Mesenchymal stem cell (in vitro differentiated cells and primary cell): ENCODE measurements around the gene GALNT2.

Source experiments
- DNase-seq: peaks from one replicate; pipeline ENCODE4 v3.0.0-alpha.2; 2013
- H2AFZ ChIP-seq: one replicate; pipeline ENCODE4 v1.6.1; 2013; ENCODE audit warnings: low read depth, mild to moderate bottlenecking, control low read depth, inconsistent platforms, low read length, moderate library complexity
- H2AK5ac ChIP-seq: 2 replicates; pipeline ENCODE4 v1.6.1; 2013; ENCODE audit warnings: low read length, moderate library complexity, mild to moderate bottlenecking, inconsistent platforms; ENCODE audit not compliant: severe bottlenecking
- H2BK120ac ChIP-seq: one replicate; pipeline ENCODE4 v1.6.1; 2013; ENCODE audit warnings: low read depth, mild to moderate bottlenecking, inconsistent platforms, low read length, moderate library complexity
- H2BK12ac ChIP-seq, 2 experiments: one replicate each; pipeline ENCODE4 v1.6.1; 2013; ENCODE audit warnings: inconsistent platforms in 2 of 2, low read length in 2 of 2, mild to moderate bottlenecking in 2 of 2, moderate library complexity in 2 of 2, control low read depth in 1 of 2
- H2BK15ac ChIP-seq: one replicate; pipeline ENCODE4 v1.6.1; 2013; ENCODE audit warnings: mild to moderate bottlenecking, low read depth, inconsistent platforms; ENCODE audit not compliant: poor library complexity, severe bottlenecking
- H2BK5ac ChIP-seq: 2 replicates; pipeline ENCODE4 v1.6.1; 2013; ENCODE audit warnings: low read depth, mild to moderate bottlenecking, low read length, control low read depth, inconsistent platforms; ENCODE audit not compliant: poor library complexity, severe bottlenecking
- H3K14ac ChIP-seq, 2 experiments: one replicate each; pipeline ENCODE4 v1.6.1; 2013; ENCODE audit warnings: inconsistent platforms in 2 of 2, low read length in 2 of 2, control low read depth in 1 of 2, mild to moderate bottlenecking in 1 of 2, moderate library complexity in 1 of 2
- H3K18ac ChIP-seq, 2 experiments: one replicate each; pipeline ENCODE4 v1.6.1; 2013; ENCODE audit warnings: inconsistent platforms in 2 of 2, low read length in 2 of 2, control low read depth in 1 of 2, low read depth in 1 of 2, mild to moderate bottlenecking in 1 of 2
- H3K23ac ChIP-seq, 2 experiments: one replicate each; pipeline ENCODE4 v1.6.1; 2013; ENCODE audit warnings: inconsistent platforms in 2 of 2, low read length in 2 of 2, mild to moderate bottlenecking in 2 of 2, moderate library complexity in 2 of 2, control low read depth in 1 of 2
- H3K27ac ChIP-seq: 2 replicates; pipeline ENCODE4 v1.5.1; 2013; ENCODE audit warnings: mild to moderate bottlenecking, moderate library complexity, low read length, control low read depth, inconsistent platforms; ENCODE audit not compliant: poor library complexity, severe bottlenecking
- H3K27me3 ChIP-seq, 2 experiments: 2 replicates each; pipeline versions ENCODE4 v1.6.1 to v1.7.0; 2013; ENCODE audit warnings: low read length in 2 of 2, mild to moderate bottlenecking in 2 of 2, moderate library complexity in 2 of 2, control low read depth in 1 of 2, inconsistent platforms in 1 of 2; ENCODE audit not compliant: control insufficient read depth in 1 of 2, insufficient read depth in 1 of 2
- H3K36me3 ChIP-seq, 2 experiments: 2 replicates each; pipeline versions ENCODE4 v1.6.1 to v1.7.0; 2013; ENCODE audit warnings: low read length in 2 of 2, control low read depth in 1 of 2, inconsistent platforms in 1 of 2, low read depth in 1 of 2, mild to moderate bottlenecking in 1 of 2; ENCODE audit not compliant: insufficient read depth in 2 of 2, control insufficient read depth in 1 of 2
- H3K4ac ChIP-seq, 2 experiments: one replicate each; pipeline ENCODE4 v1.6.1; 2013; ENCODE audit warnings: inconsistent platforms in 2 of 2, low read length in 2 of 2, mild to moderate bottlenecking in 2 of 2, moderate library complexity in 2 of 2, control low read depth in 1 of 2, low read depth in 1 of 2
- H3K4me1 ChIP-seq: 2 replicates; pipeline ENCODE4 v1.6.1; 2013; ENCODE audit warnings: low read depth, low read length, control low read depth; ENCODE audit not compliant: control insufficient read depth, insufficient read depth
- H3K4me2 ChIP-seq: 2 replicates; pipeline ENCODE4 v1.6.1; 2013; ENCODE audit warnings: low read length, mild to moderate bottlenecking, inconsistent platforms; ENCODE audit not compliant: poor library complexity, severe bottlenecking
- H3K4me3 ChIP-seq, 2 experiments: 2 replicates each; pipeline versions ENCODE4 v1.5.1 to v1.7.0; 2013; ENCODE audit warnings: low read length in 2 of 2, mild to moderate bottlenecking in 2 of 2, control low read depth in 1 of 2, low read depth in 1 of 2; ENCODE audit not compliant: insufficient read depth in 1 of 2
- H3K79me1 ChIP-seq: replicated peaks from 2 replicates; pipeline ENCODE4 v1.6.1; 2013; ENCODE audit warnings: mild to moderate bottlenecking, control low read depth, low read length, inconsistent platforms; ENCODE audit not compliant: poor library complexity, severe bottlenecking
- H3K9ac ChIP-seq: 2 replicates; pipeline ENCODE4 v1.7.0; 2013; ENCODE audit warnings: mild to moderate bottlenecking, low read length, moderate library complexity
- H3K9me3 ChIP-seq: 2 replicates; pipeline ENCODE4 v1.7.0; 2013; ENCODE audit warnings: mild to moderate bottlenecking, low read length; ENCODE audit not compliant: control insufficient read depth
- H4K8ac ChIP-seq: one replicate; pipeline ENCODE4 v1.6.1; 2013; ENCODE audit warnings: inconsistent platforms, mild to moderate bottlenecking, low read length, moderate library complexity
- H4K91ac ChIP-seq: one replicate; pipeline ENCODE4 v1.6.1; 2013; ENCODE audit warnings: mild to moderate bottlenecking, low read length, inconsistent platforms
- WGBS: methylation state at CpG from one replicate; pipeline ENCODE4 v1.1.7; 2013; ENCODE audit warnings: mixed read lengths; 5-methylcytosine and 5-hydroxymethylcytosine counted together

The GALNT2 gene

DNA sequence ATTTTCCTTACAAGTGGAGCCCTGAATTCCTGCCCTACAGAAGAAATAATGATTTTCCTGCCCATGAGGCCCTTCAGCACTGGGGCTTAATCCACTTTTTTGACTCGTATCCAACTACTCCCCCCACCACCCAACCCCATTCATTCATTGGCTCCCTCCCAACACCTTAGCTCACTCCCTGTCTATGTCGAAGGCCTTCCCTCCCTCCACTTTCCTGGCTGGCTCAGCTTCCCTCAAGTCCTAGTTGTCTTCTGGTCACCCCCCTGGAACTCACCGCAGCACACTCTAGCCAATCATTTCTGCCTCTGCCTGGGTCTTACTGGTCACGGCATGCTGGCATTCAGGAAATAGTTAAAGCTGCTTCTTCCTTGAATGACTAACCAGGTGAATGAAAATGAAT lies 240.2 kb downstream of the GALNT2 start:
- H2BK120ac ChIP-seq, result no peak overlapping the region
- H3K4me2 ChIP-seq, result no peak overlapping the region
- no peak overlapping the region for H3K9ac ChIP-seq
- no peak overlapping the region for H2AFZ ChIP-seq
- H3K27me3 ChIP-seq, result peaks cover 0 to 4% of the 10 kb centered on the region in 2 experiments
- H3K23ac ChIP-seq, result no peak overlapping the region
- H3K79me1 ChIP-seq, result no peaks in the 10 kb centered on the region
- H3K14ac ChIP-seq, result no peak overlapping the region
- peaks cover 4% of the 10 kb centered on the region for H3K4me1 ChIP-seq
- no peak for DNase-seq
- no peak overlapping the region for H2BK15ac ChIP-seq
- H3K4me3 ChIP-seq, result no peak overlapping the region
- H3K18ac ChIP-seq, result no peak overlapping the region
- no peaks in the 10 kb centered on the region for H3K9me3 ChIP-seq
- no peak overlapping the region for H2AK5ac ChIP-seq
- no peak overlapping the region for H2BK5ac ChIP-seq
- H2BK12ac ChIP-seq, result no peak overlapping the region
- H3K27ac ChIP-seq, result no peak overlapping the region
- H4K8ac ChIP-seq, result no peak overlapping the region
- H3K4ac ChIP-seq, result no peak overlapping the region
- 73% methylated on average over 4 of the region's 4 CpGs for WGBS
- no peaks in the 10 kb centered on the region for H3K36me3 ChIP-seq
- no peak overlapping the region for H4K91ac ChIP-seq

- Histone ChIP-seq H2AK5ac (no peak overlapping the region), H2BK5ac (no peak overlapping the region), H3K23ac (no peak overlapping the region), H3K4me3 (no peak overlapping the region), H4K91ac (no peak overlapping the region), H2AFZ (no peak overlapping the region), H3K79me1 (no peaks in the 10 kb centered on the region), H3K18ac (no peak overlapping the region), H2BK120ac (no peak overlapping the region), H3K14ac (no peak overlapping the region), H2BK12ac (no peak overlapping the region), H4K8ac (no peak overlapping the region), H3K9ac (no peak overlapping the region), H2BK15ac (no peak overlapping the region), H3K36me3 (no peaks in the 10 kb centered on the region), H3K4me1 (peaks cover 4% of the 10 kb centered on the region), H3K27me3 (peaks cover 4 to 9% of the 10 kb centered on the region in 2 experiments), H3K9me3 (no peaks in the 10 kb centered on the region), H3K4ac (no peak overlapping the region), H3K4me2 (no peak overlapping the region), H3K27ac (no peak overlapping the region)
- peak; percentile 29 for DNase-seq
- WGBS, result 83% methylated on average over 8 of the region's 8 CpGs
Observed at GRCh38 chr1:230308039-230308438, 241.0 kb downstream of the GALNT2 start.

DNA sequence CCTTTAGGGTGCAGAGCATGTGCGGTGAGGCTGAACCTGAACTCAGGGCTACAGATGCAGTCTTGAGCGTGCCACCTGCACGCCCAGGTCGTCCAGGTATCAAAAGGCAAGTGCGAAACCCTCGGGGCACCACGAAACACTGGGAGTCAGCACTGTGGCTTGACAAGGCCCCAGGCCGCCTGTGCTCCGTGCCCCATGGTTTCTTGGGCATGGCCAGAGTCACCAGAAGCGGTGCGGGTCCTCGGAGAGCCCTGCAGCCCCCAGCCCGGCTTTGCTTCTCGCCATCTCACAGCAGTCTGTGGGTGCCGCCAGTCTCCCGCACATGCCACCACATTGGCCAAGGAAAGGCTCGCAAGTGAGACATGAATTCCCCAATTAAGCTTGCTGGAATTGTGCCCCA lies 241.8 kb downstream of the GALNT2 start:
- Histone ChIP-seq H2BK15ac (no peak overlapping the region), H2AFZ (no peak overlapping the region), H3K4me2 (no peak overlapping the region), H3K14ac (no peak overlapping the region), H3K27ac (no peak overlapping the region), H3K36me3 (no peaks in the 10 kb centered on the region), H3K9me3 (no peaks in the 10 kb centered on the region), H4K91ac (no peak overlapping the region), H4K8ac (no peak overlapping the region), H2AK5ac (no peak overlapping the region), H2BK12ac (no peak overlapping the region), H3K4me1 (peaks cover 1% of the 10 kb centered on the region), H3K18ac (no peak overlapping the region), H3K9ac (no peak overlapping the region), H3K79me1 (no peaks in the 10 kb centered on the region), H3K4ac (no peak overlapping the region), H3K27me3 (peaks cover 5 to 17% of the 10 kb centered on the region in 2 experiments), H2BK5ac (no peak overlapping the region), H3K4me3 (no peak overlapping the region), H3K23ac (no peak overlapping the region), H2BK120ac (no peak overlapping the region)
- 96% methylated on average over 17 of the region's 17 CpGs for WGBS
- no peak for DNase-seq

DNA sequence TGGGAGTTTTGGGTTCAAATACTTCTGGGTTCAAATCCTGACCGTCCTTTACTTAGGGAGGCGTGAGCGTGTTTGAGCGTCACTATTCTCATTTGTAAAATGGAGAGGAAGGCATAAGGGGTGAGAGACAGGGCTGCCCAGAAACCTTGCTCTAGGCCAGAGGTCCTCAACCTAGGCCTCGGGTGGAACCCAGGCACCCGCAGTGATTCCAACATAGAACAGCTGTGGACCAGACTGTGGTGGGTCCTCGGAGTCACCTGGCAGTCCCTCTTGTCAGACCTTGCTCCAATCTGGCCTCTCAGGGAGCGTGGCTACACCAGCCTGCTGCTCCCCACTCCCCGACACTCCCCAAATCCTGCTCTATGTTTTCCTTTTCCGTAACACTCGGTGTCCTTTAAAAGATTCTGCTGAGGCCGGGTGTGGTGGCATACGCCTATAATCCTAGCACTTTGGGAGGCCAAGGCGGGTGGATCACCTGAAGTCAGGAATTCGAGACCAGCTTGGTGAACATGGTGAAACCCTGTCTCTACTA lies 242.7 kb downstream of the GALNT2 start:
- no peaks in the 10 kb centered on the region for H3K79me1 ChIP-seq
- H3K4me1 ChIP-seq, result peaks cover 1% of the 10 kb centered on the region
- no peak overlapping the region for H3K4ac ChIP-seq
- peaks cover 9 to 25% of the 10 kb centered on the region in 2 experiments for H3K27me3 ChIP-seq
- H3K14ac ChIP-seq, result no peak overlapping the region
- no peak overlapping the region for H3K27ac ChIP-seq
- no peak overlapping the region for H3K9ac ChIP-seq
- H3K18ac ChIP-seq, result no peak overlapping the region
- H2BK15ac ChIP-seq, result no peak overlapping the region
- no peak overlapping the region for H2BK12ac ChIP-seq
- WGBS, result 93% methylated on average over 15 of the region's 15 CpGs
- H2BK120ac ChIP-seq, result no peak overlapping the region
- H3K23ac ChIP-seq, result no peak overlapping the region
- no peak overlapping the region for H4K91ac ChIP-seq
- H3K9me3 ChIP-seq, result no peaks in the 10 kb centered on the region
- no peak overlapping the region for H3K4me2 ChIP-seq
- H2AFZ ChIP-seq, result no peak overlapping the region
- H2BK5ac ChIP-seq, result no peak overlapping the region
- no peak overlapping the region for H2AK5ac ChIP-seq
- H3K36me3 ChIP-seq, result no peaks in the 10 kb centered on the region
- H3K4me3 ChIP-seq, result no peak overlapping the region
- no peak for DNase-seq
- H4K8ac ChIP-seq, result no peak overlapping the region
